GM18951 (cell line): Measurements from ENCODE around the gene CAPZA2.
"Not testable (repeated sequence)": the region's sequence is repeated elsewhere in the genome, so short reads cannot be mapped to it uniquely, and the experiment has no call there.

Source experiments
- POLR2A ChIP-seq: IDR thresholded peaks from 4 replicates; pipeline ENCODE4 v1.6.1; 2011; ENCODE audit warnings: mild to moderate bottlenecking; ENCODE audit not compliant: insufficient read length, insufficient read depth; ENCODE audit errors: extremely low read depth
- in situ Hi-C: fragments of 300-500 bp; cut with MboI; formaldehyde crosslinking; loops from one replicate; pipeline ENCODE4 v1.12.0; 2022; ENCODE audit warnings: low sequenced_read_pairs, mixed read lengths, inconsistent platforms; ENCODE audit not compliant: unreplicated experiment

CAPZA2 gene

GRCh38 chr7:116862234-116862950, at the start of gene CAPZA2:
CAPZA2 (plus strand) TSS chr7:116862587; CDS start chr7:116862612, 25 bp downstream.
- peak; percentile 92 for TF ChIP-seq POLR2A
- in situ Hi-C loops: no loop called here

- in situ Hi-C loops: no loop called here
- no peak for TF ChIP-seq POLR2A
These were observed 49.5 kb upstream of the CAPZA2 start for GRCh38 chr7:116812860-116813259.

- in situ Hi-C loops: not testable (repeated sequence)
These were observed 49.0 kb upstream of the CAPZA2 start for GRCh38 chr7:116813371-116813770.

GRCh38 chr7:116815041-116815440, 47.3 kb upstream of the CAPZA2 start:
- in situ Hi-C loops: no loop called here
- no peak for TF ChIP-seq POLR2A

GRCh38 chr7:116820149-116820548, 42.2 kb upstream of the CAPZA2 start:
- in situ Hi-C loops: no loop called here
- no peak for TF ChIP-seq POLR2A

- in situ Hi-C loops: not testable (repeated sequence)
These were observed 40.7 kb upstream of the CAPZA2 start for GRCh38 chr7:116821647-116822046.

GRCh38 chr7:116824449-116824848, 37.9 kb upstream of the CAPZA2 start:
- no peak for TF ChIP-seq POLR2A
- in situ Hi-C loops: no loop called here

GRCh38 chr7:116828281-116828680, 34.1 kb upstream of the CAPZA2 start:
- no peak for TF ChIP-seq POLR2A
- in situ Hi-C loops: no loop called here

- no peak for TF ChIP-seq POLR2A
- in situ Hi-C loops: no loop called here
These were observed 33.3 kb upstream of the CAPZA2 start for GRCh38 chr7:116829041-116829440.

- in situ Hi-C loops: no loop called here
- no peak for TF ChIP-seq POLR2A
These were observed 32.9 kb upstream of the CAPZA2 start for GRCh38 chr7:116829493-116829892.

GRCh38 chr7:116832692-116833091, 29.7 kb upstream of the CAPZA2 start:
- in situ Hi-C loops: no loop called here
- TF ChIP-seq POLR2A: no peak

GRCh38 chr7:116834815-116835504, 27.4 kb upstream of the CAPZA2 start:
- in situ Hi-C loops: no loop called here
- no peak for TF ChIP-seq POLR2A

GRCh38 chr7:116836048-116836447, 26.3 kb upstream of the CAPZA2 start:
- in situ Hi-C loops: no loop called here
- TF ChIP-seq POLR2A: no peak

- in situ Hi-C loops: no loop called here
- TF ChIP-seq POLR2A: no peak
These were observed 25.5 kb upstream of the CAPZA2 start for GRCh38 chr7:116836911-116837310.
